GM12878 (cell line): ENCODE measurements around the gene OPTC. TPM values are rescaled to one million over a fixed set of nuclear protein-coding genes. Genes with fewer than 3 reads are reported as not detected.

ENCODE experiments used
- ATAC-seq: fragments of 200-7000 bp; cut with Tn5 transposase; 3 replicates; pipeline ENCODE4 v1.9.1; 2020; ENCODE audit warnings: mild to moderate bottlenecking, moderate library complexity
- BruUV-seq: library from RNA; stranded (reverse); fragments of 400-500 nt; replicated peaks from 2 replicates; lab custom pipeline; 2021; lab: Mats Ljungman, UMichigan
- CTCF ChIA-PET: fragments of 300-600 bp; sonication (Branson Sonifier 250); formaldehyde crosslinking; extraction: SDS; loops from one replicate; lab custom pipeline; 2021; ENCODE audit warnings: inconsistent platforms; lab: Yijun Ruan, JAX
- POLR2A ChIA-PET: fragments of 350-600 bp; formaldehyde crosslinking; extraction: SDS; loops from one replicate; lab custom pipeline; 2021; ENCODE audit warnings: inconsistent platforms; lab: Charles Lee
- RAD21 ChIA-PET: fragments of 300-600 bp; sonication (Branson Sonifier 250); formaldehyde crosslinking; loops from one replicate; lab custom pipeline; 2023; ENCODE audit warnings: antibody characterized with exemption; ENCODE audit not compliant: unreplicated experiment; lab: Charles Lee
- SMC1A ChIA-PET: fragments of 300-600 bp; sonication (Branson Sonifier 250); formaldehyde crosslinking; loops from one replicate; lab custom pipeline; 2023; ENCODE audit not compliant: unreplicated experiment, uncharacterized antibody; lab: Charles Lee
- DNase-seq: peaks from one replicate; pipeline ENCODE4 v3.0.0-alpha.2; 2011; ENCODE audit warnings: low read depth, low spot score
- FAIRE-seq: peaks from 3 replicates; lab custom pipeline; 2011; peaks lifted over from hg19 to GRCh38; lab: Jason Lieb, UNC
- H2AFZ ChIP-seq: 2 replicates; pipeline ENCODE4 v1.6.0; 2011; ENCODE audit warnings: low read depth, low read length, control low read depth; ENCODE audit not compliant: control insufficient read depth
- H3K27ac ChIP-seq: 2 replicates; pipeline ENCODE4 v1.5.1; 2011; ENCODE audit warnings: control low read depth; ENCODE audit not compliant: control insufficient read depth, insufficient read depth
- H3K27me3 ChIP-seq, 2 experiments: replicated peaks in 1 of 2; 2 replicates each; pipeline versions ENCODE4 v1.6.0 to v1.6.1; 2011; ENCODE audit warnings: low read length in 1 of 2; ENCODE audit not compliant: control insufficient read depth in 2 of 2, insufficient read depth in 2 of 2
- H3K36me3 ChIP-seq, 2 experiments: 2 replicates each; pipeline ENCODE4 v1.5.1; 2011; ENCODE audit warnings: low read length in 1 of 2; ENCODE audit not compliant: control insufficient read depth in 2 of 2, insufficient read depth in 2 of 2
- H3K4me1 ChIP-seq: 2 replicates; pipeline ENCODE4 v1.6.1; 2011; ENCODE audit warnings: mild to moderate bottlenecking, low read length, moderate library complexity, mixed read lengths; ENCODE audit not compliant: control insufficient read depth, insufficient read depth
- H3K4me2 ChIP-seq: 2 replicates; pipeline ENCODE4 v1.6.0; 2011; ENCODE audit warnings: control low read depth; ENCODE audit not compliant: control insufficient read depth, insufficient read depth
- H3K4me3 ChIP-seq: fragments of 200-600 bp; sonication (generic); 2 replicates; pipeline ENCODE4 v1.5.1; 2016
- H3K79me2 ChIP-seq: 2 replicates; pipeline ENCODE4 v1.6.0; 2011; ENCODE audit warnings: low read length; ENCODE audit not compliant: control insufficient read depth, insufficient read depth
- H3K9ac ChIP-seq: 2 replicates; pipeline ENCODE4 v1.8.0; 2011; ENCODE audit warnings: low read length, control low read depth, mixed read lengths; ENCODE audit not compliant: control insufficient read depth, insufficient read depth
- H3K9me3 ChIP-seq: replicated peaks from 3 replicates; pipeline ENCODE4 v1.5.1; 2011; ENCODE audit warnings: mild to moderate bottlenecking, low read length; ENCODE audit not compliant: control insufficient read depth, insufficient read depth
- H4K20me1 ChIP-seq: 2 replicates; pipeline ENCODE4 v1.6.0; 2011; ENCODE audit not compliant: control insufficient read depth, insufficient read depth
- BACH1 ChIP-seq: fragments of 450-650 bp; IDR thresholded peaks from 2 replicates; pipeline ENCODE4 v1.6.1; 2017; ENCODE audit warnings: mild to moderate bottlenecking, borderline replicate concordance
- BRCA1 ChIP-seq: IDR thresholded peaks from 2 replicates; pipeline ENCODE4 v1.6.1; 2011; ENCODE audit warnings: low read depth, low read length, improper control_type of control experiment
- CHD1 ChIP-seq: IDR thresholded peaks from 2 replicates; pipeline ENCODE4 v1.6.1; 2012; ENCODE audit warnings: low read depth, low read length, improper control_type of control experiment
- CHD2 ChIP-seq: IDR thresholded peaks from 2 replicates; pipeline ENCODE4 v1.6.1; 2011; ENCODE audit warnings: low read depth, low read length, improper control_type of control experiment, borderline replicate concordance
- MAX ChIP-seq: IDR thresholded peaks from 2 replicates; pipeline ENCODE4 v1.6.1; 2012; ENCODE audit warnings: low read depth, low read length, improper control_type of control experiment
- POLR2A ChIP-seq: IDR thresholded peaks from 2 replicates; pipeline ENCODE4 v1.6.1; 2011; ENCODE audit warnings: low read depth, mild to moderate bottlenecking, low read length
- PRDM15 ChIP-seq: fragments of 450-650 bp; formaldehyde crosslinking; IDR thresholded peaks from 2 replicates; pipeline ENCODE4 v1.4.0; 2020; ENCODE audit warnings: mild to moderate bottlenecking, moderate library complexity
- RB1 ChIP-seq: fragments of 450-650 bp; formaldehyde crosslinking; IDR thresholded peaks from 2 replicates; pipeline ENCODE4 v1.6.1; 2017; ENCODE audit warnings: mild to moderate bottlenecking, borderline replicate concordance
- SMARCA5 ChIP-seq: fragments of 450-650 bp; IDR thresholded peaks from 2 replicates; pipeline ENCODE4 v1.6.1; 2017; ENCODE audit warnings: mild to moderate bottlenecking
- STAT1 ChIP-seq: fragments of 450-650 bp; conservative IDR thresholded peaks from 2 replicates; pipeline ENCODE4 v1.6.1; 2014; ENCODE audit warnings: antibody characterized with exemption, mild to moderate bottlenecking
- USF2 ChIP-seq: IDR thresholded peaks from 2 replicates; pipeline ENCODE4 v1.6.1; 2011; ENCODE audit warnings: low read depth, low read length, improper control_type of control experiment, borderline replicate concordance
- ZBTB11 ChIP-seq: fragments of 450-650 bp; formaldehyde crosslinking; IDR thresholded peaks from 2 replicates; pipeline ENCODE4 v1.5.0; 2022; ENCODE audit warnings: mild to moderate bottlenecking, missing genetic modification characterization
- ZBTB4 ChIP-seq: fragments of 450-650 bp; formaldehyde crosslinking; IDR thresholded peaks from 2 replicates; pipeline ENCODE4 v1.4.0; 2022; ENCODE audit warnings: mild to moderate bottlenecking, moderate library complexity
- ZZZ3 ChIP-seq: IDR thresholded peaks from 2 replicates; pipeline ENCODE4 v1.6.1; 2011; ENCODE audit warnings: low read depth; ENCODE audit not compliant: control insufficient read depth, insufficient read length
- WGBS: methylation state at CpG from one replicate; pipeline ENCODE4 v1.1.6; 2016; ENCODE audit warnings: low lambda C conversion rate; ENCODE audit not compliant: insufficient replicate concordance, insufficient coverage; ENCODE audit errors: missing lambda C conversion rate; 5-methylcytosine and 5-hydroxymethylcytosine counted together
- in situ Hi-C: fragments of 300-500 bp; cut with MboI; formaldehyde crosslinking; loops from 9 replicates; pipeline ENCODE4 v1.14.3; 2018; ENCODE audit warnings: mixed read lengths
- intact Hi-C: fragments of 100-400 bp; cut with micrococcal nuclease; formaldehyde crosslinking; loops from one replicate; pipeline ENCODE4 v1.14.2; 2022; ENCODE audit not compliant: unreplicated experiment
- polyA plus RNA-seq, 11 experiments: library from polyadenylated mRNA; depleted of rRNA in 4 of 11; unstranded in 6 of 11; stranded (reverse) in 5 of 11; fragments of >200 nt; fragmentation: Nextera tagmentation in 4 of 11; fragmentation: Illumina TruSeq in 1 of 11; extraction: Ambion mirVana in 4 of 11; extraction: Trizol in 1 of 11; gene quantifications; 1 replicate in 1 of 11; 2 replicates in 10 of 11; pipeline versions ENCODE4 v1.2.1 to v1.2.3, GENCODE V29; 2011 to 2016; ENCODE audit warnings: inconsistent platforms in 2 of 11, missing spikeins in 2 of 11, low read depth in 1 of 11
- total RNA-seq, 4 experiments: library from RNA; depleted of rRNA in 3 of 4; stranded (reverse); fragments of >200 nt in 3 of 4; fragmentation: Illumina TruSeq in 1 of 4; extraction: Trizol in 1 of 4; gene quantifications; 2 replicates each; pipeline versions ENCODE4 v1.2.1 to v1.2.3, GENCODE V29; 2013 to 2021

Gene OPTC
- total and polyA plus RNA-seq, 10 of the 15 experiments (the other 5 are each of a cell fraction or from before 2014, with no cell fraction given): not detected

GRCh38 chr1:203500279-203500678 lies 6.3 kb downstream of the OPTC start:
- no peak overlapping the region for H3K9ac ChIP-seq
- H3K79me2 ChIP-seq: no peaks in the 10 kb centered on the region
- POLR2A ChIA-PET: no interaction called here
- H3K27ac ChIP-seq: no peak overlapping the region
- H2AFZ ChIP-seq: no peak overlapping the region
- no peaks in the 10 kb centered on the region; a peak in 1 of 4 replicates for H3K27me3 ChIP-seq
- WGBS: no CpG with 5 or more reads among the region's 1 CpG
- no peak for ATAC-seq
- DNase-seq: no peak
- H3K4me2 ChIP-seq: no peak overlapping the region
- H4K20me1 ChIP-seq: no peaks in the 10 kb centered on the region
- no TSS peak for BruUV-seq
- RAD21 ChIA-PET: no interaction called here
- no peaks in the 10 kb centered on the region for H3K36me3 ChIP-seq
- no peaks in the 10 kb centered on the region for H3K9me3 ChIP-seq
- intact Hi-C loops (loop anchor here (5.0 kb wide), 1 partner anchor 127 kb away; the partner anchor contains the start of gene ATP2B4), in situ Hi-C loops (no loop called here)
- CTCF ChIA-PET: no interaction called here
- SMC1A ChIA-PET: no interaction called here
- no peaks in the 10 kb centered on the region for H3K4me1 ChIP-seq
- no peak for FAIRE-seq
- no peak overlapping the region for H3K4me3 ChIP-seq
- TF ChIP-seq ZBTB11 (CRISPR knock-in tag) (no peak), BACH1 (no peak), CHD1 (no peak), BRCA1 (no peak), STAT1 (no peak), RB1 (no peak), POLR2A (no peak), ZZZ3 (no peak), PRDM15 (CRISPR knock-in tag) (no peak), MAX (no peak), ZBTB4 (CRISPR knock-in tag) (no peak), USF2 (no peak), SMARCA5 (no peak), CHD2 (no peak)
